Coronary artery (tissue), 2 donors: ENCODE results near the gene GPC3.

ENCODE experiments used
- DNase-seq: peaks from one replicate; pipeline ENCODE4 v3.0.0-alpha.2; 2017; ENCODE audit warnings: low spot score
- H3K27ac ChIP-seq, 2 donors: fragments of 200-600 bp; sonication (generic); one replicate each; pipeline ENCODE4 v1.5.1; 2016 to 2019
- H3K4me3 ChIP-seq: fragments of 200-600 bp; sonication (generic); 2 replicates; pipeline ENCODE4 v1.5.1; 2016; ENCODE audit warnings: mild to moderate bottlenecking, moderate library complexity
- CTCF ChIP-seq: fragments of 200-600 bp; sonication (generic); IDR thresholded peaks from one replicate; pipeline ENCODE4 v1.5.1; 2019; ENCODE audit warnings: antibody characterized with exemption

Gene GPC3

GRCh38 chrX:133674726-133675470, 310.5 kb downstream of the GPC3 start:
- Histone ChIP-seq H3K4me3 (no peak overlapping the region), H3K27ac (no peak overlapping the region)
- no peak for TF ChIP-seq CTCF
- no peak for DNase-seq

- H3K27ac ChIP-seq: no peak overlapping the region
- no peak for DNase-seq
Observed at GRCh38 chrX:133670383-133670782, 315.0 kb downstream of the GPC3 start.

GRCh38 chrX:133669214-133669613, 316.2 kb downstream of the GPC3 start:
- DNase-seq: no peak
- no peak overlapping the region for H3K4me3 ChIP-seq
- TF ChIP-seq CTCF: no peak
- no peak overlapping the region for H3K27ac ChIP-seq

More at GRCh38 chrX:133670383-133670782, 315.0 kb downstream of the GPC3 start:
- H3K4me3 ChIP-seq: no peak overlapping the region
- no peak for TF ChIP-seq CTCF

- H3K4me3 ChIP-seq: no peak overlapping the region
Observed at GRCh38 chrX:133668225-133668931, 317.0 kb downstream of the GPC3 start.

GRCh38 chrX:133666256-133666655, 319.1 kb downstream of the GPC3 start:
- H3K27ac ChIP-seq: no peak overlapping the region
- no peak for TF ChIP-seq CTCF
- no peak for DNase-seq
- H3K4me3 ChIP-seq: no peak overlapping the region

More at GRCh38 chrX:133668225-133668931, 317.0 kb downstream of the GPC3 start:
- TF ChIP-seq CTCF: no peak
- no peak for DNase-seq
- no peak overlapping the region for H3K27ac ChIP-seq

GRCh38 chrX:133661962-133662839, 323.2 kb downstream of the GPC3 start:
- Histone ChIP-seq H3K27ac (no peak overlapping the region), H3K4me3 (no peak overlapping the region)
- TF ChIP-seq CTCF: no peak
- no peak for DNase-seq
